ENCODE results near the gene DDR2. TPM values are rescaled to one million over a fixed set of nuclear protein-coding genes. Genes with fewer than 3 reads are reported as not detected.

Gene DDR2
- total RNA-seq, 1 experiment from 2014 or later: 0.52 TPM

- H3K27me3 Mint-ChIP-seq (ENCODE audit: low read depth): no peaks in the 10 kb centered on the region; the same call in 1 of the 2 replicates
- H3K9me3 Mint-ChIP-seq: no peaks in the 10 kb centered on the region; a peak in 1 of 5 replicates
- no peak overlapping the region for H2BK120ac ChIP-seq (ENCODE audit: low read depth, low read length, poor library complexity, severe bottlenecking)
- no peaks in the 10 kb centered on the region; a peak in 1 of 7 replicates for H3K36me3 Mint-ChIP-seq (ENCODE audit: insufficient read depth in 1 of 3, low read depth in 3 of 3)
- no peaks in the 10 kb centered on the region for H3K9me3 ChIP-seq (ENCODE audit: control insufficient read depth, low read depth, low read length)
- H3K27ac ChIP-seq (ENCODE audit: insufficient read length, low read depth, low read length): no peak overlapping the region
- H3K4me1 ChIP-seq (ENCODE audit: insufficient read depth, low read length): no peaks in the 10 kb centered on the region
- no peak overlapping the region for H4K91ac ChIP-seq (ENCODE audit: insufficient read length, low read depth, low read length)
- H3K18ac ChIP-seq (ENCODE audit: insufficient read length, low read depth, low read length): no peak overlapping the region
- no peak overlapping the region for H3K4me2 ChIP-seq (ENCODE audit: insufficient read depth, insufficient read length, low read length)
- H3K79me1 ChIP-seq (ENCODE audit: insufficient read depth, low read depth, low read length, poor library complexity, severe bottlenecking): no peaks in the 10 kb centered on the region
- no peak overlapping the region for H3K23ac ChIP-seq (ENCODE audit: insufficient read length, low read depth, low read length)
- no peak overlapping the region for H2BK20ac ChIP-seq (ENCODE audit: low read depth, low read length, poor library complexity, severe bottlenecking)
- no peak for TF ChIP-seq CTCF (conservative IDR thresholded peaks at IDR 0.05)
- peaks cover 0 to 3% of the 10 kb centered on the region in 2 experiments; a peak in 2 of 4 replicates for H3K4me1 Mint-ChIP-seq
- no peak overlapping the region for H3K56ac ChIP-seq (ENCODE audit: insufficient read length, low read depth, low read length)
- H2BK12ac ChIP-seq (ENCODE audit: insufficient read length, low read depth, low read length): no peak overlapping the region
- no peak for DNase-seq
- no peak overlapping the region for H4K5ac ChIP-seq (ENCODE audit: insufficient read length, low read depth, low read length)
- H3K23me2 ChIP-seq (ENCODE audit: insufficient read length, low read depth, low read length, poor library complexity, severe bottlenecking): no peaks in the 10 kb centered on the region
- no peaks in the 10 kb centered on the region for H3K27me3 ChIP-seq (ENCODE audit: insufficient read depth, low read length)
- H3K14ac ChIP-seq (ENCODE audit: insufficient read depth, low read length): no peak overlapping the region
- WGBS (ENCODE audit: extremely low coverage, insufficient read length, low lambda C conversion rate): no CpG with 5 or more reads among the region's 2 CpGs
- H2AK5ac ChIP-seq (ENCODE audit: insufficient read length, low read length): no peak overlapping the region
- no peaks in the 10 kb centered on the region for H3K79me2 ChIP-seq (ENCODE audit: insufficient read depth, low read length)
- H3K4me3 Mint-ChIP-seq: no peak overlapping the region
- H3K9ac ChIP-seq (ENCODE audit: extremely low read depth, insufficient read length, low read length): no peak overlapping the region
- no peak overlapping the region for H3K27ac Mint-ChIP-seq
- no peak overlapping the region for H2BK5ac ChIP-seq (ENCODE audit: insufficient read length, low read length)
- H4K8ac ChIP-seq (replicated peaks; ENCODE audit: insufficient read length, low read depth, low read length): no peak overlapping the region
- H4K20me1 ChIP-seq (ENCODE audit: control insufficient read depth, insufficient read depth, insufficient read length): no peaks in the 10 kb centered on the region
- no peak overlapping the region for H3T11ph ChIP-seq (ENCODE audit: low read length)
- no peak overlapping the region for H2BK15ac ChIP-seq (ENCODE audit: low read depth, low read length)
- no peak overlapping the region for H2AFZ ChIP-seq (ENCODE audit: low read length)
- H3K4ac ChIP-seq (ENCODE audit: low read depth, low read length): no peak overlapping the region
Measured at GRCh38 chr1:162734047-162734446, 101.8 kb downstream of the DDR2 start.
